ENCODE results near the gene ATXN1L.

ATXN1L gene

DNA sequence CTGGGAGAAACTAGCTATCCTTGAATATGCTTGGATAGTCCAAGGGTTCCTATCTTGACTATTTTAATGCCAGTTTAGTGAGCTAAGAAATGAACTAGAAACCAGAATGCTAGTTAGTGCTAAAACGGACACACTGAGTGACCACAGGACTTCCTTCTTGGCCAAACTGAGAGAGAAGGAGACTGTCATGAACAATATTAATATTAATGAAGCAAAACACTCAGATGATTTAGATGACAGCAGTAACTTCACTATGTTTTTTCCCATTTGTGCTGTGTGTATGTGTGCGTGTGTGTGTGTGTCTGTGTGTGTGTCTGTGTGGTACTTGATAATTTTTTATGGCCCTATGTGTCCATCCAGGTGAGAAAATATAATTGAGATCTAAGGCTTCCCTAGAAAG, 2.2 kb upstream of the ATXN1L start:
- DNase-seq (ENCODE audit: low spot score) (no peak), ATAC-seq (ENCODE audit: low read depth) (no peak)
- TF ChIP-seq, protein P1, sequence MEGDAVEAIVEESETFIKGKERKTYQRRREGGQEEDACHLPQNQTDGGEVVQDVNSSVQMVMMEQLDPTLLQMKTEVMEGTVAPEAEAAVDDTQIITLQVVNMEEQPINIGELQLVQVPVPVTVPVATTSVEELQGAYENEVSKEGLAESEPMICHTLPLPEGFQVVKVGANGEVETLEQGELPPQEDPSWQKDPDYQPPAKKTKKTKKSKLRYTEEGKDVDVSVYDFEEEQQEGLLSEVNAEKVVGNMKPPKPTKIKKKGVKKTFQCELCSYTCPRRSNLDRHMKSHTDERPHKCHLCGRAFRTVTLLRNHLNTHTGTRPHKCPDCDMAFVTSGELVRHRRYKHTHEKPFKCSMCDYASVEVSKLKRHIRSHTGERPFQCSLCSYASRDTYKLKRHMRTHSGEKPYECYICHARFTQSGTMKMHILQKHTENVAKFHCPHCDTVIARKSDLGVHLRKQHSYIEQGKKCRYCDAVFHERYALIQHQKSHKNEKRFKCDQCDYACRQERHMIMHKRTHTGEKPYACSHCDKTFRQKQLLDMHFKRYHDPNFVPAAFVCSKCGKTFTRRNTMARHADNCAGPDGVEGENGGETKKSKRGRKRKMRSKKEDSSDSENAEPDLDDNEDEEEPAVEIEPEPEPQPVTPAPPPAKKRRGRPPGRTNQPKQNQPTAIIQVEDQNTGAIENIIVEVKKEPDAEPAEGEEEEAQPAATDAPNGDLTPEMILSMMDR (IDR thresholded peaks at IDR 0.05; ENCODE audit: poor library complexity, severe bottlenecking) = no peak
- Histone ChIP-seq H3K4me3 (ENCODE audit: severe bottlenecking) (no peak overlapping the region), H3K27ac (ENCODE audit: poor library complexity, severe bottlenecking) (no peak overlapping the region), H3K27me3 (ENCODE audit: insufficient read depth, poor library complexity, severe bottlenecking) (no peaks in the 10 kb centered on the region), H3K9me3 (ENCODE audit: severe bottlenecking) (no peaks in the 10 kb centered on the region), H3K36me3 (ENCODE audit: low read depth) (peaks cover 16% of the 10 kb centered on the region; the same call in 1 of the 2 replicates), H3K4me1 (ENCODE audit: insufficient read depth, poor library complexity, severe bottlenecking) (peaks cover 6% of the 10 kb centered on the region)

- Histone ChIP-seq H3K27ac (ENCODE audit: poor library complexity, severe bottlenecking) (peak overlapping the region; percentile 42), H3K36me3 (ENCODE audit: low read depth) (peaks cover 39% of the 10 kb centered on the region), H3K4me3 (ENCODE audit: severe bottlenecking) (peak overlapping the region; percentile 96), H3K9me3 (ENCODE audit: severe bottlenecking) (no peaks in the 10 kb centered on the region), H3K4me1 (ENCODE audit: insufficient read depth, poor library complexity, severe bottlenecking) (peaks cover 6% of the 10 kb centered on the region), H3K27me3 (ENCODE audit: insufficient read depth, poor library complexity, severe bottlenecking) (no peaks in the 10 kb centered on the region)
- DNase-seq (ENCODE audit: low spot score) = no peak
- ATAC-seq (ENCODE audit: low read depth) = peak; percentile 17; the same call in 1 of the 3 replicates
- TF ChIP-seq, protein P1 (IDR thresholded peaks at IDR 0.05; ENCODE audit: poor library complexity, severe bottlenecking) = no peak
Observed at GRCh38 chr16:71846431-71846830, 655 bp downstream of the ATXN1L start.

- Histone ChIP-seq H3K4me3 (ENCODE audit: severe bottlenecking) (peak overlapping the region; percentile 96), H3K27me3 (ENCODE audit: insufficient read depth, poor library complexity, severe bottlenecking) (no peaks in the 10 kb centered on the region), H3K9me3 (ENCODE audit: severe bottlenecking) (no peaks in the 10 kb centered on the region), H3K4me1 (ENCODE audit: insufficient read depth, poor library complexity, severe bottlenecking) (peaks cover 6% of the 10 kb centered on the region), H3K27ac (ENCODE audit: poor library complexity, severe bottlenecking) (no peak overlapping the region), H3K36me3 (ENCODE audit: low read depth) (peaks cover 41% of the 10 kb centered on the region)
- DNase-seq (ENCODE audit: low spot score) = no peak
- no peak for ATAC-seq (ENCODE audit: low read depth)
- TF ChIP-seq, protein P1 (IDR thresholded peaks at IDR 0.05; ENCODE audit: poor library complexity, severe bottlenecking) = no peak
Observed at GRCh38 chr16:71847096-71847495, 1.3 kb downstream of the ATXN1L start.

- H3K36me3 ChIP-seq (ENCODE audit: low read depth) = peaks cover 50% of the 10 kb centered on the region
Observed at GRCh38 chr16:71848622-71849021, 2.8 kb downstream of the ATXN1L start.

DNA sequence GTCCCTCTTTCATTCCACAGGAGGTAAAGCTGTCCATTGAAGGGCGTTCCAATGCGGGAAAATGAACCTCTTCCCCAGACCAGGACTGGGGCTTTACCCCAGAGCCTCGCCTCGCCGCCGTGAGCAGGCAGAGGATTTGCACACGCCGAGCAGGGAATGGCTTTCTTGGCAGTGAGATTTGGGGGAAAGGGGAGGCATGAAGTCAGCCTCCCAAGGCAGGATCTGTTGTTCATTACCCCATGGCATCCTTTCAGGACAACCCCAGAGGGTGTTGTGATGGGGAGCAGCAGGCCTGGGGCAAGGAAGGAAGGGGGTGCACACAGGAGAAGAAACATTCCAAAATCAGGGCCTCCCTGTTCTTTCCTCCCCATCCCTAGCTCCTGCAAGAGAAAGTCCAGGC, 6.0 kb downstream of the ATXN1L start:
- no peak overlapping the region for H3K4me3 ChIP-seq (ENCODE audit: severe bottlenecking)
- H3K27ac ChIP-seq (ENCODE audit: poor library complexity, severe bottlenecking) = no peak overlapping the region
- TF ChIP-seq, protein P1 (IDR thresholded peaks at IDR 0.05; ENCODE audit: poor library complexity, severe bottlenecking) = no peak
- H3K27me3 ChIP-seq (ENCODE audit: insufficient read depth, poor library complexity, severe bottlenecking) = no peaks in the 10 kb centered on the region
- H3K36me3 ChIP-seq (ENCODE audit: low read depth) = peaks cover 50% of the 10 kb centered on the region
- peaks cover 6% of the 10 kb centered on the region for H3K4me1 ChIP-seq (ENCODE audit: insufficient read depth, poor library complexity, severe bottlenecking)
- DNase-seq (ENCODE audit: low spot score) (no peak), ATAC-seq (ENCODE audit: low read depth) (no peak)
- no peaks in the 10 kb centered on the region for H3K9me3 ChIP-seq (ENCODE audit: severe bottlenecking)

More at GRCh38 chr16:71848622-71849021, 2.8 kb downstream of the ATXN1L start:
- no peak overlapping the region for H3K4me3 ChIP-seq (ENCODE audit: severe bottlenecking)
- ATAC-seq (ENCODE audit: low read depth) = no peak
- H3K9me3 ChIP-seq (ENCODE audit: severe bottlenecking) = no peaks in the 10 kb centered on the region
- DNase-seq (ENCODE audit: low spot score) = no peak
- TF ChIP-seq, protein P1 (IDR thresholded peaks at IDR 0.05; ENCODE audit: poor library complexity, severe bottlenecking) = no peak
- no peak overlapping the region for H3K27ac ChIP-seq (ENCODE audit: poor library complexity, severe bottlenecking)
- peaks cover 6% of the 10 kb centered on the region for H3K4me1 ChIP-seq (ENCODE audit: insufficient read depth, poor library complexity, severe bottlenecking)
- no peaks in the 10 kb centered on the region for H3K27me3 ChIP-seq (ENCODE audit: insufficient read depth, poor library complexity, severe bottlenecking)
